Left cardiac atrium (tissue), 4 donors: ENCODE results near the gene DPYSL4. TPM values are rescaled to one million over a fixed set of nuclear protein-coding genes. Genes with fewer than 3 reads are reported as not detected.
"Not testable (repeated sequence)": the region's sequence is repeated elsewhere in the genome, so short reads cannot be mapped to it uniquely, and the experiment has no call there.

ENCODE experiments used
- ATAC-seq, 2 donors: fragments of 200-7000 bp; cut with Tn5 transposase; one replicate each; pipeline ENCODE4 v1.9.1; 2020; ENCODE audit warnings: mild to moderate bottlenecking in 2 of 2, moderate library complexity in 2 of 2
- DNase-seq: peaks from one replicate; pipeline ENCODE4 v3.0.0-alpha.2; 2020
- intact Hi-C, 2 donors: fragments of 100-400 bp; cut with DNase I; formaldehyde crosslinking; loops; one replicate each; pipeline versions ENCODE4 v1.14.1 to v1.15.1; 2022 to 2023
- total RNA-seq, 2 donors: library from RNA; stranded (reverse); fragmentation: NEBNext Ultra II Directional; extraction: Animal tissue kit (Norgen Biotek cat#: 25700); gene quantifications; one replicate each; pipeline ENCODE4 v1.2.1, GENCODE V29; 2021
- donor health status: DM: no; HTN: yes; CAD: no.
- donor health status: DM: no; HTN: yes; CAD: no; lungs with severe emphysema.
- donor health status: DM: yes; HTN: yes; CAD: no.
- donor health status: Dilated cardiomyopathy.

The DPYSL4 gene
- total RNA-seq, 2 donors from 2014 or later: 1.4 to 9.9 TPM

DNA sequence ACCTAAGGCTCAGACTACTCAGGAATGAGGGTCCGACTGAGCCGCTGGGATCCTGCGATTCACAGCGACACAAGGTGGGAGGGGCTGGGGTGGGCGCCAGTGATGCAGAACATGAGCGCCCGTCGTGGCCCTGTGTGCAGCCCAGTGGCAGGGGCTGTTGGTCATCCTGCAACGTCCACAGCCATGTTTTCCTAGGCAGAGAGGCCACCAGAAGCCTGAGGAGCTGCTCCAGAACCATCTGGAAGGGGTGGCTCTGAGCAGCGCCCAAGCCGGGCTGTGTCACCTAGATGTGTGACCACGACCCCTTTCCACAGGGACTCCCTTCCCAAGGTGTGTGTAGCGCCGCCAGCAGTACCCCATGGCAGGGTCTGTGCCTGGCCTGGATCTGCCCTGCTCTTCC, 24.5 kb downstream of the DPYSL4 start:
- intact Hi-C loops: no loop called here
- DNase-seq (peak; percentile 8), ATAC-seq (no peak)

- DNase-seq (no peak), ATAC-seq (no peak)
- intact Hi-C loops: no loop called here
These were observed 26.1 kb downstream of the DPYSL4 start for GRCh38 chr10:132212816-132213215.

DNA sequence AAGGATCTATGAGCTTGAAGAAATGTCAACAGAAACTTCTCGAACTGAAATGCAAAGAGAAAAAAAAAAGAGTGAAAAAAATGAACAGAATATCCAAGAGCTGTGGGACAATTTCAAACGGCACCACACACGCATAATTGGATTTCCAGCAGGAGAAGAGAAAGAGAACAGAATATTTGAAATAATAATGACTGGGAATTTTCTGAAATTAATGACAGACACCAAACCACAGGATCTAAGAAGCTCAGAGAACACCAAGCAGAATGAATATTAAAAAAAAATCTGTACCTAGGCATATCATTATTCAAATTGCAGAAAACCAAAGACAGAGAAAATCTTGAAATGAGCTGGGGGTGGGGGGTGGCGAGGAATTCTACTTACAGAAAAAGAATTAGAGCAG, 27.2 kb downstream of the DPYSL4 start:
- DNase-seq (no peak), ATAC-seq (no peak)
- intact Hi-C loops: no loop called here

GRCh38 chr10:132216441-132216840, 29.7 kb downstream of the DPYSL4 start:
- intact Hi-C loops, ATAC-seq: not testable (repeated sequence)

DNA sequence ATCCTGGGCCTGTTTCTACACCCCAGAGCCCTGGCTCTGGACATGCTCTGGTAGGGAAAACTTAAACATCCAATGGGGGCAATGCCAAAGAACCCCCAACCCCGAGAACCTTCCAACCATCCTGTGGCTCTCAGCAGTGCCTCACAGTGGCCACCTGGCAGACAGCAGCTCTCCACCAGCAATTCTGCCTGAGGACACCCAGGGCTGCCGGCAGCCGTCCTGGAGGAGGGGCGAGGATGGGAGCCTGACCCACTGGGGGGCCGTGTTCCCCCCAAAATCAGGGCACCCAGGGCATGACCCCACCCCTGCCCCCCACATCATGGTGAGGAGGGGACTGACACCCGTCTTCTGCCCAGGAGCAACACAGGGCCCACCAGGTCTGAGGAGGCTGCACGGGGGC, 32.7 kb downstream of the DPYSL4 start:
- no peak for ATAC-seq
- DNase-seq: no peak
- intact Hi-C loops: no loop called here

More at GRCh38 chr10:132216441-132216840, 29.7 kb downstream of the DPYSL4 start:
- DNase-seq: not testable (repeated sequence)

DNA sequence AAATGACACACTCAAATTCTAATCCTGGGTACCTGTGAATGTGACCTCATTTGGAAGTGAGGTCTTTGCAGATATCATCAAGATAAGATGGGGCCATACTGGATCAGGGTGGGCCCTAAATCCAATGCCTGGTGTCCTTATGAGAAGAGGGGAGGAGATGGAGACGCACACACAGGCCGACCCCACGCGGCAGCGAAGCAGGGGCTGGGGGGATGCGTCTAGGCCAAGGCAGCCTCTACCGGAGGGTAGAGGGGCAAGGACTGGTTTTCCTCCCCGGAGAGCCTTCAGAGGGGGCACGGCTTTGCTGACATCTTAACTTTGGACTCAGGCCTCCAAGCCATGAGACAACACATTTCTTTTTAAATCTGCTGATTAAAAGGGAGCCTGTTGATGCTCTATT, 33.3 kb downstream of the DPYSL4 start:
- no peak for ATAC-seq
- DNase-seq: no peak
- intact Hi-C loops: loop anchor here in 1 of 2 donors (5.0 to 10.0 kb wide), 2 partner anchors 132 to 225 kb away; no protein-coding TSS in a partner anchor

DNA sequence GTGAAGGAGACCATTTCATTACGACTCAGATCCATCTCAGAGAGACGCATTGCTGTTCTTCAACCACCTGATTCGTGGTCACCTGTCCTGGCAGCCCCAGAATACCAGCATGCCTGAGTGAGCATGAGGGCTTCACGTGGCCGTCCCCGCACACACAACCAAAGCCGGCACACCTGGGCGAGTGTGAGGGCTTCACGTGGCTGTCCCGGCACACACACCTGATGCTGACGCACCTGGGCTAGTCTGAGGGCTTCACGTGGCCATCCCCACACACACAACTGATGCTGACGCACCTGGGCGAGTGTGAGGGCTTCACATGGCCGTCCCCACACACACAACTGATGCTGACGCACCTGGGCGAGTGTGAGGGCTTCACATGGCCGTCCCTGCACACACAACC, 34.2 kb downstream of the DPYSL4 start:
- intact Hi-C loops: loop anchor here in 1 of 2 donors (5.0 to 10.0 kb wide), 2 partner anchors 131 to 224 kb away; no protein-coding TSS in a partner anchor
- not testable (repeated sequence) for ATAC-seq, DNase-seq

DNA sequence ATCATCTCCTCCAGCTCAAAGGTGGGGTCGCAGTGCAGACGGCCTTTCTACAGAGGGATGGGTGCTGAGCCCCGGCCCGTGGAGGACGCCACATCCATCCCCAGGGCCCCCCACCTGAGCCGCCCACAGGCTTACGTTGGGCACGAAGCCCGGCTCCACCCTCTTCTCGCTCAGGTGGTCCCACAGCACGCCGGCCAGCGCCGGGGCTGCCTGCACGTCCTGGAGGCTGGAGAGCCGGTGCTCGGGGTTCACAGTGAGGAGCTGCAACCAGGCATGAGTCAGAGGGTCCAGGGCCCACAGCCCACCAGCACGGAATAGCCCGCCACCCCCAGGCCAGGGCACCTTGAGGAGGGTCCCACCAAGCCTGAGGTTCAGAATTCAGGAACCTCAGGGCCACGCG, 36.0 kb downstream of the DPYSL4 start:
- no peak for ATAC-seq
- no peak for DNase-seq
- intact Hi-C loops: loop anchor here (2.0 to 10.0 kb wide), 4 partner anchors 130 to 230 kb away; no protein-coding TSS in a partner anchor

DNA sequence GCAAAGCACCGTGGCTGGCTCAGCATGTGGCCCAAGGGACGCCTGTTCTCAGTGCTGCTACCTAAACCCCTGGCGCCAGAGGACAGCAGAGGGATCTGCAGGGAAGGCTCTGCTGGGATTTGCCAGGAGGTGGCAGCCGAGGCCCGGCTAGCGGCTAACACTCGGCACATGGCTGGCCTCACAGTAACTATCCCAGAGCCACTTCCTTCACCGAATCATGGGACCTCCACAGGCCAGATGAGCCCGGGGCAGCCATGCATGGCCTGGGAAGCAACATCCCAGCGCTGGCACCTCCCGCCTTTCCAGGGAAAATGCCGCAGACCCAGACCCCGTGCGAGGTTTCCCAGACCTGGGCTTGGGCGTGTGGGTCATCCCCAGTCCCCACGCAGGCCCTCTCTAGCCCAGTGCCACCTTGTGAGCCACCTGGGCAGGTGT, 36.4 kb downstream of the DPYSL4 start:
- ATAC-seq (peak; percentile 92 to 97), DNase-seq (peak; percentile 85)
- intact Hi-C loops: loop anchor here (2.0 to 10.0 kb wide), 4 partner anchors 129 to 230 kb away; no protein-coding TSS in a partner anchor

GRCh38 chr10:132223611-132224342, 37.0 kb downstream of the DPYSL4 start:
- DNase-seq: no peak
- intact Hi-C loops: loop anchor here (2.0 to 10.0 kb wide), 4 partner anchors 129 to 229 kb away; no protein-coding TSS in a partner anchor
- no peak for ATAC-seq

- ATAC-seq (no peak), DNase-seq (no peak)
- intact Hi-C loops: loop anchor here in 1 of 2 donors (5.0 to 10.0 kb wide), 2 partner anchors 128 to 220 kb away; no protein-coding TSS in a partner anchor
These were observed 37.8 kb downstream of the DPYSL4 start for GRCh38 chr10:132224343-132225072.

DNA sequence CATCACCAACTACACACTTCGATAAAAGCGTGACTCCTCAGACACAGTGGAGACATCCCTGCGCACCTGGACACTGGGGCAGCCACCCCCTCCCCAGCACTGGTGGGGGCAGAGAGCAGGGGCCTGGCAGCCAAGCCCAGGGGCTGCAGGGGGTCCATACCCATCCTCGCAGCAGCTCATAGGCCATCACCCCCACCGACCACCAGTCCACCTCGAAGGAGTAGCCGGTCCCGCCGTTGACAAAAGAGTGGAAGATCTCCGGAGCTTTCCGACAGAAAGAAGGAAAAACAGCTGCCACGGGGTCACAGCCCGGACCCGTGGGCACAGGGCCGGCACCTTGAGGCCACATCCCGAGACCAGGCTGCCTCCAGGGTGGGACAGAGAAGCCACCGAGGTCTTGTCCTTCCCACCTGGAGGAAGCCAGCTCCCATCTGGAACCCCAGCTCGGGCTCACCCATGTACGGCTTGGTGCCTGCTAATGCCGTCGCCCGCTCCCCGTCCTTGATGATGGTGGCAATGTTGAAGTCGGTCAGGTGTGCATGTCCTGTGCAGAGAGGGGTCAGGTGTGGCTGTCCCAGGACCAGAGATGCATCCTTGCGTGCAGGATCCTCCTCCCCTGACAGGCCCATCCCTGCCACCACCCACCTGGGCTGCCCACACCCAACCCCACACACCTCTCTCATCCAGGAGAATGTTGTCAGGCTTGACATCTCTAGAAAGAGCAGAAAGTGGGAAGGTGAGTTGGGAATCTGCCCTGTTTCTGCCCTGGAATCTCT, 38.5 kb downstream of the DPYSL4 start:
- intact Hi-C loops: loop anchor here in 1 of 2 donors (10.0 kb wide), 1 partner anchor 220 kb away; no protein-coding TSS in a partner anchor
- DNase-seq (no peak), ATAC-seq (no peak)

DNA sequence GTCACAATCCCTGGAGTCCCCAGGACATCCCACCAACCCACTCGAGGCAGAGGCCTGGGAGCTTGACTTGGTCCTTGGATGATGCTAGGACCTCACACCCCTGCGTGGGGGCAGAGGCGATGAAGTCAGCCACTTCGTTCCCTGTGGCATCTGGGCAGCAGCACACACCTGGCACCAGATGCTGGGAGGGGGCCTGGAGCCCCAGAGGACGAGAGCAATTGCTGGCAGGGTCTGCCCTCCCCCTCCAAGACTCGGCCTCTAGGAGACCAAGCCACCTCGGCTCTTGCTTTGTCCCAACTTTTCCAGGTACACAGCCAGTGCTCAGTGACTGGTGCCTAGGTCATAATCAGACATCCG, 39.1 kb downstream of the DPYSL4 start:
- intact Hi-C loops: loop anchor here in 1 of 2 donors (10.0 kb wide), 1 partner anchor 219 kb away; no protein-coding TSS in a partner anchor
- DNase-seq: no peak
- ATAC-seq: no peak

- intact Hi-C loops: loop anchor here in 1 of 2 donors (10.0 kb wide), 1 partner anchor 218 kb away; no protein-coding TSS in a partner anchor
- ATAC-seq (no peak), DNase-seq (no peak)
These were observed 40.0 kb downstream of the DPYSL4 start for GRCh38 chr10:132226586-132227405.

- DNase-seq (no peak), ATAC-seq (no peak)
- intact Hi-C loops: loop anchor here in 1 of 2 donors (10.0 kb wide), 1 partner anchor 217 kb away; no protein-coding TSS in a partner anchor
These were observed 41.2 kb downstream of the DPYSL4 start for GRCh38 chr10:132227851-132228390.

DNA sequence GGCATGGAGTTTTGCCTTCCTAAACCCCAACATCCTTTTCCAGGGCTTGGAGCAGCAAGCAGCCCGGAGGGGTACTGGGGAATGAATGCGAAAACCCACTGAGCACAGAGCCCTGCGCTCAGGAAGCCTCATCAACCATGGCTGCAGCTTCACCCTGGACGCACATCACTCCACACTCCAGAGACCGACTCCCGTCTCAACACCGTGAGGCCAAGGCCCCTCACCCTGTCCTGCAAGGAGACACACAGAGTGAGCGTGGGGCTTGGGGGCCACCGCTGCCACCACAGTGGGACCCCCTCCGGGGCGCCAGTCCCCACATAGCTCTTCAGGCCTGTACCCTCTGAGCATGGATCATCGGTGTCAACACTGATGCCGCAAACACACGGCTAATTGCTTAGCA, 41.9 kb downstream of the DPYSL4 start:
- DNase-seq: no peak
- intact Hi-C loops: loop anchor here in 1 of 2 donors (10.0 kb wide), 1 partner anchor 216 kb away; no protein-coding TSS in a partner anchor
- no peak for ATAC-seq

DNA sequence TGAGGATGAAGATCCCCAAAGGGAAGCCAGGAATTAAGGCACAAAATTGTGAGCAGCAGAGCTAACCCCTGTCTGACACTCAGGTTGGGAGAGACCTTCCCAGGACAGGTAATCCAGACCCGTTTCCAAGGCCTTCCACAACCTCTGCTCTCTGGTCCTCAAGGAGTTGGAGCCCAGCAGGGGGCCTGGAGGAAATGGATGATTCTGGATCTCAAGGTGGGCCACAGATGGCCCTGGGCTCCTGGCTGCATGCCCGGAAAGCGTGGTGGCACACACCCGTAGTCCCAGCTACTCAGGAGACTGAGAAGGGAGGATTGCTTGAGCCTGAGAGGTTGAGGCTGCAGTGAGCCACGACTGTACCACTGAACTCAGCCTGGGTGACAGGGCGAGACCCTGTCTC, 42.3 kb downstream of the DPYSL4 start:
- DNase-seq: no peak
- no peak for ATAC-seq
- intact Hi-C loops: loop anchor here in 1 of 2 donors (10.0 kb wide), 1 partner anchor 216 kb away; no protein-coding TSS in a partner anchor
